CD4-positive, alpha-beta T cell (primary cell): ENCODE data around the gene H1-8. TPM values are rescaled to one million over a fixed set of nuclear protein-coding genes. Genes with fewer than 3 reads are reported as not detected.

Experiments used
- ATAC-seq: fragments of 200-7000 bp; cut with Tn5 transposase; one replicate; pipeline ENCODE4 v1.10.0; 2022; ENCODE audit warnings: mild to moderate bottlenecking; ENCODE audit not compliant: poor library complexity
- CTCF ChIA-PET: fragments of 350-600 bp; sonication (Branson Sonifier 250); formaldehyde crosslinking; loops from one replicate; lab custom pipeline; 2021; ENCODE audit warnings: antibody characterized with exemption, inconsistent platforms; lab: Charles Lee
- POLR2A ChIA-PET: fragments of 350-600 bp; sonication (Branson Sonifier 250); formaldehyde crosslinking; loops from one replicate; lab custom pipeline; 2021; ENCODE audit warnings: antibody characterized with exemption, inconsistent platforms; lab: Charles Lee
- DNase-seq, 14 experiments: peaks; one replicate each; pipeline ENCODE4 v3.0.0-alpha.2; 2013 to 2020; ENCODE audit warnings: mixed read lengths in 2 of 14
- H3K27ac ChIP-seq, 2 donors: one replicate each; pipeline versions ENCODE4 v1.5.1 to v1.7.0; 2013; ENCODE audit warnings: low read length in 2 of 2, low read depth in 1 of 2, mild to moderate bottlenecking in 1 of 2
- H3K27me3 ChIP-seq, 2 experiments: 1 replicate in 1 of 2; 2 replicates in 1 of 2; pipeline versions ENCODE4 v1.6.1 to v1.7.0; 2013; ENCODE audit warnings: low read length in 2 of 2, control low read depth in 1 of 2, mild to moderate bottlenecking in 1 of 2, moderate library complexity in 1 of 2; ENCODE audit not compliant: insufficient read depth in 2 of 2, control insufficient read depth in 1 of 2
- H3K36me3 ChIP-seq: one replicate; pipeline ENCODE4 v1.6.1; 2013; ENCODE audit warnings: low read length, control low read depth; ENCODE audit not compliant: insufficient read depth
- H3K4me1 ChIP-seq: one replicate; pipeline ENCODE4 v1.6.1; 2013; ENCODE audit warnings: low read length, control low read depth; ENCODE audit not compliant: insufficient read depth
- H3K4me3 ChIP-seq: one replicate; pipeline ENCODE4 v1.5.1; 2013; ENCODE audit warnings: mild to moderate bottlenecking, low read length, moderate library complexity
- H3K9me3 ChIP-seq, 2 experiments: 1 replicate in 1 of 2; 2 replicates in 1 of 2; pipeline versions ENCODE4 v1.6.1 to v1.7.0; 2013; ENCODE audit warnings: low read length in 2 of 2, mild to moderate bottlenecking in 2 of 2, control low read depth in 1 of 2, moderate library complexity in 1 of 2; ENCODE audit not compliant: control insufficient read depth in 1 of 2, insufficient read depth in 1 of 2
- H3K27ac Mint-ChIP-seq: one replicate; pipeline ENCODE4 v1.8.0; 2020; ENCODE audit warnings: mixed read lengths
- H3K27me3 Mint-ChIP-seq: one replicate; pipeline ENCODE4 v1.8.0; 2021; ENCODE audit warnings: mixed read lengths
- H3K36me3 Mint-ChIP-seq: one replicate; pipeline ENCODE4 v1.8.0; 2021; ENCODE audit warnings: low read depth, mixed read lengths
- H3K4me1 Mint-ChIP-seq: one replicate; pipeline ENCODE4 v1.8.0; 2021; ENCODE audit warnings: low read depth, mixed read lengths
- H3K4me3 Mint-ChIP-seq: one replicate; pipeline ENCODE4 v1.8.0; 2020; ENCODE audit warnings: mild to moderate bottlenecking, mixed read lengths
- H3K9me3 Mint-ChIP-seq: one replicate; pipeline ENCODE4 v1.8.0; 2020; ENCODE audit warnings: mixed read lengths
- CTCF ChIP-seq: fragments of 200-600 bp; IDR thresholded peaks from one replicate; pipeline ENCODE4 v1.8.0; 2022; ENCODE audit warnings: antibody characterized with exemption, mild to moderate bottlenecking
- intact Hi-C, 2 experiments: fragments of 100-400 bp; cut with DNase I in 1 of 2; cut with micrococcal nuclease in 1 of 2; formaldehyde crosslinking; loops; one replicate each; pipeline versions ENCODE4 v1.15.1 to v1.9.0; 2023 to 2025; cut with DNase I, micrococcal nuclease
- total RNA-seq, 174 experiments: library from RNA in 2 of 174; stranded (reverse) in 2 of 174; gene quantifications; one replicate each; pipeline ENCODE4 v1.2.3 and lab custom pipeline; 2021 to 2026

The H1-8 gene
- total RNA-seq, 2 experiments from 2014 or later = not detected

DNA sequence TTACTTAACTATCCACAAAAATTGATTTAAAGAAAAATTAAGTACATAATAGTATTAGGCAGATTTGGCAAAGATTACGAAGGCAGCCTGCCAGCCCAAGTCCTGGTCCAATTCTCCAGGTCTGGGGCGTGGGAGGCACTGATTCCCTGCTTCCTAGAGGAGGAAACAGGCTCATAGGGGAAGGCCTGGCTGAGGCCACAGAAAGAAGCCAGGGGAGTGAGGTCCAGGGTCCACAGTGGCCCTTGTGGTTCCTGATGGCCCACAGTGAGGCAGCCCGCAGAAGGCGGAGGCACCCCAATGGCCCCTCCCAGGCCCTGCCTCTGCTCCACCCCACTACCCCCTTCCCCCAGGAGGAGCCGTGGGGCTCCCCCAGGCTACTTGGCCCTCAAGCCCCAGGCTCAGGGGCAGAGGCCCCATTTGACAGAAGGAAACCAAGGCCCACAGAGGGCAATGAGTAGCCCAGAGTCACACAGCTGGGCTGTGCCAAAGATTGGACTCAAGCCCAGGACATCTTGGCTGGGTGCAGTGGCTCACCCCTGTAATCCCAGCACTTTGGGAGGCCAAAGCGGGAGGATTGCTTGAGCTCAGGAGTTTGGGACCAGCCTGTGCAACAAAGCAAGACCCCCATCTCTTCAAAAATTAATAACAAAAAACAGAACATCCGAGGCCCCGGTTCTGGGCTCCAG lies 21.0 kb downstream of the H1-8 start:
- Histone ChIP-seq H3K9me3 (peaks cover 0 to 5% of the 10 kb centered on the region in 2 experiments), H3K4me1 (no peaks in the 10 kb centered on the region), H3K36me3 (peaks cover 7% of the 10 kb centered on the region), H3K27ac (no peak overlapping the region), H3K27me3 (no peaks in the 10 kb centered on the region), H3K4me3 (no peak overlapping the region)
- DNase-seq (no peak), ATAC-seq (no peak)
- intact Hi-C loops = no loop called here
- Mint-ChIP-seq H3K27ac (no peak overlapping the region), H3K4me1 (no peaks in the 10 kb centered on the region), H3K27me3 (no peaks in the 10 kb centered on the region), H3K9me3 (no peaks in the 10 kb centered on the region), H3K36me3 (no peaks in the 10 kb centered on the region), H3K4me3 (no peak overlapping the region)
- ChIA-PET CTCF (no interaction called here), POLR2A (no interaction called here)
- no peak for TF ChIP-seq CTCF

DNA sequence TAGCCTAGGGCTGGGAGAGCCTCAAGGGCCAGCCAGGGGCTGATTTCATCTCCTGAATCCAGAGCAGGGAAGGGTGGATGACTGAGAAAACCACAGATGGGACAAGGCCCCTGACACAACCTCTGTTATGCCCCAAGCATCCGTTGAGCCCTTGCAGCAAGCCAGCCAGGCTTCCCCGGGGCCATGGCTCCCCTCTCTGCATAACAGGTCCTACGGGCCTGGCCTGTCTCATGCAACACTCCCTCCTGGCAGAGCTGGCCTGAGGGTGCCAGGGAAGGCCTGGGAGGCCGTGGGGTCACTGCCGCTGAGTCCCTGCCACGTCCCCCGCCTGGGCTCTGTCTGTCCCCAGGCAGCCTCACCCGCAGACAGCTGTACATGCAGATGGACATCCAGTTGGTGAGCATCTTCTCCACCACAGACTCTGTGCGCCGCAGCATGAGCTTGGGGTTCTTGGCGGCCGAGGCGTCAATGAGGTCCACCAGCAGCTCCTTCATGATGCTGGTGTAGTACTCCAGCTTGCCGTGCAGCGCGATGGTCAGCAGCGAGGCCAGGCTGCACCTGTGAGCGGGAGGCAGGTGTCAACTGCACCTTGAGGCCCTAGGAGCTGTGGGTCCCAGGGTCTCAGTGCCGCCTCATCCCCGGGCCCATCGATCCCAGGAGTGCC lies 22.1 kb downstream of the H1-8 start:
- H3K27ac ChIP-seq = no peak overlapping the region
- Mint-ChIP-seq H3K27me3 (no peaks in the 10 kb centered on the region), H3K27ac (no peak overlapping the region), H3K36me3 (no peaks in the 10 kb centered on the region), H3K9me3 (no peaks in the 10 kb centered on the region), H3K4me1 (no peaks in the 10 kb centered on the region), H3K4me3 (no peak overlapping the region)
- peaks cover 0 to 5% of the 10 kb centered on the region in 2 experiments for H3K9me3 ChIP-seq
- peaks cover 7% of the 10 kb centered on the region for H3K36me3 ChIP-seq
- ATAC-seq (no peak), DNase-seq (no peak)
- intact Hi-C loops = no loop called here
- H3K27me3 ChIP-seq = no peaks in the 10 kb centered on the region
- ChIA-PET POLR2A (no interaction called here), CTCF (no interaction called here)
- no peak overlapping the region for H3K4me3 ChIP-seq
- H3K4me1 ChIP-seq = no peaks in the 10 kb centered on the region
- TF ChIP-seq CTCF = no peak

GRCh38 chr3:129565902-129566301 lies 22.9 kb downstream of the H1-8 start:
- TF ChIP-seq CTCF = no peak
- Mint-ChIP-seq H3K36me3 (no peaks in the 10 kb centered on the region), H3K27ac (no peak overlapping the region), H3K27me3 (no peaks in the 10 kb centered on the region), H3K9me3 (no peaks in the 10 kb centered on the region), H3K4me3 (no peak overlapping the region), H3K4me1 (no peaks in the 10 kb centered on the region)
- Histone ChIP-seq H3K4me1 (no peaks in the 10 kb centered on the region), H3K27me3 (no peaks in the 10 kb centered on the region), H3K9me3 (peaks cover 0 to 5% of the 10 kb centered on the region in 2 experiments), H3K27ac (no peak overlapping the region), H3K4me3 (no peak overlapping the region), H3K36me3 (peaks cover 7% of the 10 kb centered on the region)
- DNase-seq (no peak), ATAC-seq (no peak)
- ChIA-PET POLR2A (no interaction called here), CTCF (no interaction called here)
- intact Hi-C loops = no loop called here
